HG02763 (cell line): ENCODE data around the gene SGSM2.
"Not testable (repeated sequence)": the region's sequence is repeated elsewhere in the genome, so short reads cannot be mapped to it uniquely, and the experiment has no call there.

Experiments
- ATAC-seq: cut with Tn5 transposase; IDR thresholded peaks from one replicate; pipeline ENCODE4 v1.9.1; 2021; ENCODE audit warnings: mild to moderate bottlenecking, moderate library complexity; ENCODE audit not compliant: unreplicated experiment

SGSM2 gene

GRCh38 chr17:2336852-2337543 lies at the start of gene SGSM2:
SGSM2 (plus strand) TSS chr17:2337501; CDS start chr17:2337689, 188 bp downstream.
- ATAC-seq, result no peak

GRCh38 chr17:2289878-2290478 lies 47.3 kb upstream of the SGSM2 start:
- ATAC-seq, result no peak

- ATAC-seq, result no peak
Measured at GRCh38 chr17:2292100-2292499, 45.2 kb upstream of the SGSM2 start.

- ATAC-seq, result no peak
Measured at GRCh38 chr17:2295575-2295974, 41.7 kb upstream of the SGSM2 start.

GRCh38 chr17:2297023-2297422 lies 40.3 kb upstream of the SGSM2 start:
- ATAC-seq, result no peak

- ATAC-seq, result no peak
Measured at GRCh38 chr17:2299136-2299535, 38.2 kb upstream of the SGSM2 start.

GRCh38 chr17:2299756-2300155 lies 37.5 kb upstream of the SGSM2 start:
- no peak for ATAC-seq

GRCh38 chr17:2302778-2303203 lies 34.5 kb upstream of the SGSM2 start:
- peak; percentile 5 for ATAC-seq

GRCh38 chr17:2303204-2304188 lies 33.8 kb upstream of the SGSM2 start, which contains the start of the genes SMG6 and SRR:
SMG6 (minus strand) TSS chr17:2303785; CDS start chr17:2303720, 65 bp downstream.
SRR (plus strand) TSS chr17:2303950; CDS start chr17:2315561, 11,611 bp downstream.
- peak; percentile 87 for ATAC-seq

GRCh38 chr17:2304931-2305330 lies 32.4 kb upstream of the SGSM2 start:
- no peak for ATAC-seq

- no peak for ATAC-seq
Measured at GRCh38 chr17:2309338-2310154, 27.8 kb upstream of the SGSM2 start.

- ATAC-seq, result no peak
Measured at GRCh38 chr17:2312736-2313135, 24.6 kb upstream of the SGSM2 start.

GRCh38 chr17:2316916-2317205 lies 20.4 kb upstream of the SGSM2 start:
- ATAC-seq, result not testable (repeated sequence)

GRCh38 chr17:2317796-2318195 lies 19.5 kb upstream of the SGSM2 start:
- no peak for ATAC-seq

- no peak for ATAC-seq
Measured at GRCh38 chr17:2319051-2319450, 18.2 kb upstream of the SGSM2 start.

GRCh38 chr17:2321399-2321798 lies 15.9 kb upstream of the SGSM2 start:
- no peak for ATAC-seq

GRCh38 chr17:2323629-2324314 lies 13.5 kb upstream of the SGSM2 start:
- ATAC-seq, result no peak

- no peak for ATAC-seq
Measured at GRCh38 chr17:2331303-2331702, 6.0 kb upstream of the SGSM2 start.

GRCh38 chr17:2335726-2336214 lies 1.5 kb upstream of the SGSM2 start:
- ATAC-seq, result no peak
